Gastroesophageal sphincter (tissue), 4 donors: ENCODE results near the gene IPO4. TPM values are rescaled to one million over a fixed set of nuclear protein-coding genes. Genes with fewer than 3 reads are reported as not detected.
A peak's percentile ranks its signal among the peaks of the same experiment; 100 is the strongest.
"Not testable (repeated sequence)": the region's sequence is repeated elsewhere in the genome, so short reads cannot be mapped to it uniquely, and the experiment has no call there.

Source experiments
- ATAC-seq: fragments of 150-250 bp; one replicate; pipeline ENCODE4 v1.9.1; 2016; ENCODE audit warnings: mild to moderate bottlenecking, moderate library complexity
- H3K27ac ChIP-seq, 4 donors: fragments of 200-600 bp; sonication (generic) in 3 of 4; 1 replicate in 3 of 4; 2 replicates in 1 of 4; pipeline ENCODE4 v1.5.1; 2016 to 2019
- H3K27me3 ChIP-seq: fragments of 200-600 bp; sonication (generic); one replicate; pipeline ENCODE4 v1.5.1; 2019
- H3K36me3 ChIP-seq, 2 donors: fragments of 200-600 bp; sonication (generic); one replicate each; pipeline ENCODE4 v1.5.1; 2019; ENCODE audit warnings: control low read depth in 1 of 2
- H3K4me1 ChIP-seq, 3 donors: fragments of 200-600 bp; sonication (generic); 1 replicate in 2 of 3; 2 replicates in 1 of 3; pipeline ENCODE4 v1.5.1; 2016 to 2019; ENCODE audit warnings: control low read depth in 2 of 3
- H3K4me3 ChIP-seq, 2 donors: fragments of 200-600 bp; sonication (generic); one replicate each; pipeline ENCODE4 v1.5.1; 2019; ENCODE audit warnings: mild to moderate bottlenecking in 1 of 2, moderate library complexity in 1 of 2
- H3K9me3 ChIP-seq, 3 donors: fragments of 200-600 bp; sonication (generic); one replicate each; pipeline ENCODE4 v1.5.1; 2017 to 2019; ENCODE audit warnings: control low read depth in 2 of 3
- EP300 ChIP-seq: sonication (generic); formaldehyde crosslinking; IDR thresholded peaks from one replicate; pipeline ENCODE4 v1.6.1; 2017; ENCODE audit warnings: antibody characterized with exemption, mild to moderate bottlenecking
- POLR2A ChIP-seq, 2 donors: fragments of 450-650 bp; IDR thresholded peaks; one replicate each; pipeline ENCODE4 v1.6.1; 2017; ENCODE audit warnings: antibody characterized with exemption in 2 of 2, mild to moderate bottlenecking in 2 of 2, moderate library complexity in 1 of 2
- POLR2AphosphoS5 ChIP-seq: sonication (generic); formaldehyde crosslinking; IDR thresholded peaks from one replicate; pipeline ENCODE4 v1.6.1; 2017; ENCODE audit warnings: antibody characterized with exemption
- WGBS, 2 donors: methylation state at CpG; one replicate each; pipeline ENCODE4 v1.1.5; 2018; ENCODE audit warnings: low coverage in 1 of 2; 5-methylcytosine and 5-hydroxymethylcytosine counted together
- total RNA-seq, 4 donors: library from RNA; depleted of rRNA; stranded (reverse); fragments of >200 nt; gene quantifications; one replicate each; pipeline ENCODE4 v1.1.0, GENCODE V29; 2016
- TF ChIP-seq, protein P1 (sequence below), 4 experiments: fragments of 200-600 bp in 2 of 4; fragments of 450-650 bp in 2 of 4; sonication (generic) in 1 of 4; IDR thresholded peaks; one replicate each; pipeline ENCODE4 v1.5.1; 2017 to 2019; ENCODE audit warnings: antibody characterized with exemption in 4 of 4, mild to moderate bottlenecking in 2 of 4, moderate library complexity in 2 of 4

IPO4 gene
- total RNA-seq, 4 donors from 2014 or later, result 16.8 to 31.6 (median 27.0) TPM

DNA sequence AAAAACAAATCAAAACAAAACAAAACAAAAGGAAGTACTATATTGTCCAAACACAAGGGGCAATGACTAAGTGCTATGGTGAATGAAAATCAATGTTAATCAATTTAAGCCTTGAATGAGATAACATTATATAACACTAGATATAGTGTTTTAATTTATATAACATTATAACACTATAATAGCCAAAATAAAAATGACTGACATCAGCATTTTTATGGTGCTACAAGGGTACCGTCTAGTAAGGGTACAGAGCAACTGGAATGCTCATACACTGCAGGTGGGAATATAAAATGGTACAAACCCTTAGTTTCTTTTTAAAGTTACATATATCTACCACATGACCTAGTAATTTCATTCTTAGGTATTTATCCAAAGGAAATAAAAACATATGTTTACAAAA lies 37.9 kb upstream of the IPO4 start:
- ATAC-seq, result no peak
- Histone ChIP-seq H3K36me3 (peaks cover 0 to 26% of the 10 kb centered on the region in 2 donors), H3K4me3 (no peak overlapping the region), H3K27ac (no peak overlapping the region), H3K27me3 (no peaks in the 10 kb centered on the region), H3K9me3 (no peaks in the 10 kb centered on the region), H3K4me1 (peaks cover 0 to 19% (median 9%) of the 10 kb centered on the region in 3 donors)
- no peak for TF ChIP-seq EP300
- no peak for TF ChIP-seq POLR2AphosphoS5
- no peak for TF ChIP-seq POLR2A (IDR thresholded peaks at IDR 0.05)
- TF ChIP-seq, protein P1, sequence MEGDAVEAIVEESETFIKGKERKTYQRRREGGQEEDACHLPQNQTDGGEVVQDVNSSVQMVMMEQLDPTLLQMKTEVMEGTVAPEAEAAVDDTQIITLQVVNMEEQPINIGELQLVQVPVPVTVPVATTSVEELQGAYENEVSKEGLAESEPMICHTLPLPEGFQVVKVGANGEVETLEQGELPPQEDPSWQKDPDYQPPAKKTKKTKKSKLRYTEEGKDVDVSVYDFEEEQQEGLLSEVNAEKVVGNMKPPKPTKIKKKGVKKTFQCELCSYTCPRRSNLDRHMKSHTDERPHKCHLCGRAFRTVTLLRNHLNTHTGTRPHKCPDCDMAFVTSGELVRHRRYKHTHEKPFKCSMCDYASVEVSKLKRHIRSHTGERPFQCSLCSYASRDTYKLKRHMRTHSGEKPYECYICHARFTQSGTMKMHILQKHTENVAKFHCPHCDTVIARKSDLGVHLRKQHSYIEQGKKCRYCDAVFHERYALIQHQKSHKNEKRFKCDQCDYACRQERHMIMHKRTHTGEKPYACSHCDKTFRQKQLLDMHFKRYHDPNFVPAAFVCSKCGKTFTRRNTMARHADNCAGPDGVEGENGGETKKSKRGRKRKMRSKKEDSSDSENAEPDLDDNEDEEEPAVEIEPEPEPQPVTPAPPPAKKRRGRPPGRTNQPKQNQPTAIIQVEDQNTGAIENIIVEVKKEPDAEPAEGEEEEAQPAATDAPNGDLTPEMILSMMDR (IDR thresholded peaks at IDR 0.05), result no peak
- 40 to 81% methylated on average over 1 of the region's 1 CpG for WGBS, 2 donors

DNA sequence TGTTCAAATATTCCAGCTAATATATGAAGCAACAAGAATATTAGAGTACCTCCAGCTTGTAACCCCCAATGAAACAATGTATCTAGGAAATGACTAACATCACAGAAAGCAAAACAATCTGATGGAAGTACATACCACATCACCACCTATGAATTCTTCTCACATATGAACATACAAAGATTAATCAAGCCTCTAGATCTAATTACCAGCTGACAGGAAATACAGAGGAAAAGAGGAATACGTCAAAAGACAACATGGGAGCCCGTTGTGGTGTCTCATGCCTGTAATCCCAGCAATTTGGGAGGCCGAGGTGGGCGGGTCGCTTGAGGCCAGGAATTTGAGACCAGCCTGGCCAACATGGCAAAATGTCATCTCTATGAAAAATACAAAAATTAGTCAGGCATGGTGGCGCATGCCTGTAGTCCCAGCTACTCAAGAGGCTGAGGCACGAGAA lies 36.0 kb upstream of the IPO4 start:
- peak overlapping the region in 1 of 4 donors; percentile 6 for H3K27ac ChIP-seq
- TF ChIP-seq EP300 (no peak), POLR2A (IDR thresholded peaks at IDR 0.05) (no peak), POLR2AphosphoS5 (no peak)
- TF ChIP-seq, protein P1 (IDR thresholded peaks at IDR 0.05), result no peak
- H3K4me3 ChIP-seq, result no peak overlapping the region
- 77 to 85% methylated on average over 5 to 6 of the region's 7 CpGs for WGBS, 2 donors
- H3K4me1 ChIP-seq, result peaks cover 0 to 9% (median 0%) of the 10 kb centered on the region in 3 donors
- no peak for ATAC-seq
- peaks cover 0 to 26% of the 10 kb centered on the region in 2 donors for H3K36me3 ChIP-seq
- H3K9me3 ChIP-seq, result no peaks in the 10 kb centered on the region
- H3K27me3 ChIP-seq, result no peaks in the 10 kb centered on the region

DNA sequence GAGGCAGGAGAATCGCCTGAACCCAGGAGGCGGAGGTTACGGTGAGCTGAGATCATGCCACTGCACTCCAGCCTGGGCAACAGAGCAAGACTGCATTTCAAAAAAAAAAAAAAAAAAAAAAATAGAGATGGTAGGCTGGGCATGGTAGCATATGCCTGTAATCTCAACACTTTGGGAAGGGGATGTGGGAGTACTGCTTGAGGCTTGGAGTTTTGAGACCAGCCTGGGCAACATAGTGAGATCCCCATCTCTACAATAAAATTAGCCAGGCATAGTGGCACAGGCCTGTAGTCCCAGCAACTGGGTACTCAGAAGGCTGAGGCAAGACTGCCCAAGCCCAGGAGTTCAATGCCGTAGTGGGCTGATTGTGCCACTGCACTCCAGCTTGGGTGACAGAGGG lies 34.4 kb upstream of the IPO4 start:
- 80 to 100% methylated on average over 1 to 3 of the region's 4 CpGs for WGBS, 2 donors
- H3K27me3 ChIP-seq, result not testable (repeated sequence)

DNA sequence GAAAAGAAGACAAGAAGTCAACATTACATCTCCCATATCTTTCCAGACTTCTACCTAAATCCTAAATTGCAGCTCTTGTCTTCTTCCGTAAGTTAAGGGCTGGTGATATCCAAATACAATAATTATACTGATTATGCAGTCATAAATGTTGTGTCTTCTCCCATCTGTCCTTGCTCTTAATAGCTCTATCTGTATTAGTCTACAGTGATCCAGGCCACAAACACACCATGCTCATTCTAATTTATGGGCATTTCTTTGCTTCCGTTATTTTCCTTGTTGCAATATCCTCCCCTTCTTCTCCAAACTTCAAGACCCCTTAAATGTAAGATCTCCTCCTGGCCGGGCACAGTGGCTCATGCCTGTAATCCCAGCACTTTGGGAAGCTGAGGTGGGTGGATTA lies 30.9 kb upstream of the IPO4 start:
- ATAC-seq, result no peak
- WGBS, 2 donors, result 0 to 54% methylated on average over 1 to 3 of the region's 3 CpGs

More for the DNA sequence above, 34.4 kb upstream of the IPO4 start:
- H3K4me3 ChIP-seq, H3K9me3 ChIP-seq, H3K4me1 ChIP-seq, ATAC-seq, H3K27ac ChIP-seq: not testable (repeated sequence)
- peaks cover 0 to 18% of the 10 kb centered on the region in 2 donors for H3K36me3 ChIP-seq

DNA sequence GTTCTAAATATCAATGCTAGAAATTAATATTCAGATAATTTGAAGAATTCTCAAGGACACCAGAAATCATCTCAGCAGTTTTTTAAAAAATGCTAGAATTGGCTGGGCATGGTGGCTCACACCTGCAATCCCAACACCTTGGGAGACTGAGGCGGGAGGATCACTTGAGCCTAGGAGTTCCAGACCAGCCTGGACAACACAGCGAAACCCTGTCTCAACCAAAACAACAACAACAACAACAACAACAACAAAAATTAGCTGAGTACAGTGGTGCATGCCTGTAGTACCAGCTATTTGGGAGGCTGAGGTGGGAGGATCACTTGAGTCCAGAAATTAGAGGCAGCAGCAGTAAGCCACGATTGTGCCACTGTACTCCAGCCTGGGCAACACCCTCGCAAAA lies 30.5 kb upstream of the IPO4 start:
- no peaks in the 10 kb centered on the region for H3K9me3 ChIP-seq
- ATAC-seq, result no peak
- no peaks in the 10 kb centered on the region for H3K27me3 ChIP-seq
- H3K36me3 ChIP-seq, result peaks cover 0 to 11% of the 10 kb centered on the region in 2 donors
- 73 to 100% methylated on average over 2 to 3 of the region's 4 CpGs for WGBS, 2 donors
- H3K4me1 ChIP-seq, result peaks cover 0 to 24% (median 8%) of the 10 kb centered on the region in 3 donors
- no peak overlapping the region for H3K27ac ChIP-seq
- no peak overlapping the region for H3K4me3 ChIP-seq
- TF ChIP-seq, protein P1 (IDR thresholded peaks at IDR 0.05), result no peak

More for the DNA sequence above, 30.9 kb upstream of the IPO4 start:
- Histone ChIP-seq H3K36me3 (peaks cover 0 to 11% of the 10 kb centered on the region in 2 donors), H3K4me1 (peaks cover 0 to 19% (median 8%) of the 10 kb centered on the region in 3 donors), H3K4me3 (no peak overlapping the region), H3K9me3 (no peaks in the 10 kb centered on the region), H3K27me3 (no peaks in the 10 kb centered on the region), H3K27ac (no peak overlapping the region)
- TF ChIP-seq EP300 (no peak), POLR2A (IDR thresholded peaks at IDR 0.05) (no peak), POLR2AphosphoS5 (no peak)
- TF ChIP-seq, protein P1 (IDR thresholded peaks at IDR 0.05), result no peak

DNA sequence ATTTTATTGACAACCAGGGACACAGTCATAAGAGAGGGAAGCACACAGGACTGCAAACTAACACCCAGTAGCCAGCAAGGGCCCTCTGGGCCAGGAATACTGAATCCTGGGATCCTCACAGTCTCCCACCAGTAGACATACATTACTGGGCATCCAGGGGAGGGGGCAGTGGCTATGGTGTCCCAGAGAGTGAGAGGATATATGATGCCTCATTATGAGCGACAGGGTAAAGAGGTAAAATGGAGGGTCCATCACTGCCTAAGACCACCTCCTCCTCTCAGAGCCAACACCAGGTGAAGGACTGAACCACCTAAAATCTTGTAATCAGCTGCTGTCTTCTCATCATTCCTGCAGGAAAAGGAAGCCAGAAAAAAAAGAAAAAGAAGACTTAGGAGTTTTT lies 28.3 kb upstream of the IPO4 start:
- peaks cover 0 to 11% of the 10 kb centered on the region in 2 donors for H3K36me3 ChIP-seq
- WGBS, 2 donors, result 88% methylated on average over 1 of the region's 1 CpG; no CpG with 5 or more reads in 1 of the 2 donors
- H3K27me3 ChIP-seq, ATAC-seq, H3K9me3 ChIP-seq, H3K4me3 ChIP-seq: not testable (repeated sequence)
- peak overlapping the region in 2 of 4 donors; percentile 92 to 97 for H3K27ac ChIP-seq
- peaks cover 0 to 40% (median 13%) of the 10 kb centered on the region in 3 donors for H3K4me1 ChIP-seq
